K562 (cell line): Measurements from ENCODE around the gene TMEM11. TPM values are rescaled to one million over a fixed set of nuclear protein-coding genes. Genes with fewer than 3 reads are reported as not detected.

Source experiments
- ATAC-seq: fragments of 200-7000 bp; cut with Tn5 transposase; 3 replicates; pipeline ENCODE4 v1.9.1; 2020; ENCODE audit warnings: moderate library complexity
- BruUV-seq: library from RNA; stranded (reverse); fragments of 400-500 nt; replicated peaks from 2 replicates; lab custom pipeline; 2021; lab: Mats Ljungman, UMichigan
- CTCF ChIA-PET: fragments of 300-600 bp; formaldehyde crosslinking; extraction: SDS; loops from one replicate; lab custom pipeline; 2021; ENCODE audit warnings: low intra/inter-chr PET ratio; lab: Yijun Ruan, JAX
- POLR2A ChIA-PET: fragments of 300-600, 350-650 bp; sonication (Branson Sonifier 250); formaldehyde crosslinking; extraction: SDS; loops from one replicate; lab custom pipeline; 2021; ENCODE audit warnings: antibody characterized with exemption, inconsistent platforms; lab: Yijun Ruan, JAX
- DNase-seq, 4 experiments: peaks; one replicate each; pipeline versions ENCODE4 v3.0.0 to v3.0.0-alpha.2; 2011 to 2018; ENCODE audit warnings: low spot score in 3 of 4, mixed read lengths in 3 of 4; ENCODE audit errors: extremely low read depth in 1 of 4
- FAIRE-seq: peaks from 2 replicates; lab custom pipeline; 2011; peaks lifted over from hg19 to GRCh38; lab: Jason Lieb, UNC
- H2AFZ ChIP-seq: 2 replicates; pipeline ENCODE4 v1.6.0; 2011; ENCODE audit warnings: low read depth, low read length, control low read depth, inconsistent platforms
- H3K27ac ChIP-seq: fragments of 200-600 bp; 3 replicates; pipeline ENCODE4 v1.8.0; 2011; ENCODE audit warnings: low read depth, mild to moderate bottlenecking, control low read depth, inconsistent platforms, low read length, moderate library complexity, mixed read lengths; ENCODE audit errors: extremely low read depth
- H3K27me3 ChIP-seq, 2 experiments: fragments of 300-600 bp in 1 of 2; 2 replicates in 1 of 2; 3 replicates in 1 of 2; pipeline versions ENCODE4 v1.6.0 to v1.8.0; 2011; ENCODE audit warnings: inconsistent platforms in 2 of 2, low read length in 2 of 2, mild to moderate bottlenecking in 1 of 2, mixed read lengths in 1 of 2, moderate library complexity in 1 of 2; ENCODE audit not compliant: control insufficient read depth in 2 of 2, insufficient read depth in 2 of 2
- H3K36me3 ChIP-seq: fragments of 300-600 bp; 3 replicates; pipeline ENCODE4 v1.8.0; 2011; ENCODE audit warnings: mild to moderate bottlenecking, low read length, inconsistent platforms; ENCODE audit not compliant: control insufficient read depth, insufficient read depth
- H3K4me1 ChIP-seq, 2 experiments: fragments of 200-600 bp in 1 of 2; replicated peaks in 1 of 2; 2 replicates in 1 of 2; 3 replicates in 1 of 2; pipeline versions ENCODE4 v1.5.1 to v1.8.0; 2011; ENCODE audit warnings: inconsistent platforms in 2 of 2, low read length in 2 of 2, mild to moderate bottlenecking in 1 of 2, mixed read lengths in 1 of 2, moderate library complexity in 1 of 2; ENCODE audit not compliant: control insufficient read depth in 2 of 2, insufficient read depth in 2 of 2
- H3K4me2 ChIP-seq: 2 replicates; pipeline ENCODE4 v1.6.1; 2011; ENCODE audit warnings: low read length, control low read depth, inconsistent platforms, mixed read lengths; ENCODE audit not compliant: insufficient read depth
- H3K4me3 ChIP-seq: fragments of 200-600 bp; sonication (generic), shearing (Covaris generic); 2 replicates; pipeline ENCODE4 v1.5.1; 2016; ENCODE audit warnings: control low read depth, inconsistent platforms
- H3K79me2 ChIP-seq: fragments of 200-600 bp; 3 replicates; pipeline ENCODE4 v1.8.0; 2011; ENCODE audit warnings: low read length, inconsistent platforms; ENCODE audit not compliant: control insufficient read depth, insufficient read depth
- H3K9ac ChIP-seq, 2 experiments: 2 replicates each; pipeline versions ENCODE4 v1.6.0 to v1.6.1; 2011; ENCODE audit warnings: low read depth in 2 of 2, low read length in 2 of 2, control low read depth in 1 of 2, inconsistent platforms in 1 of 2, mild to moderate bottlenecking in 1 of 2, mixed read lengths in 1 of 2; ENCODE audit not compliant: insufficient read depth in 1 of 2
- H3K9me1 ChIP-seq: one replicate; pipeline ENCODE4 v1.6.0; 2011; ENCODE audit warnings: inconsistent platforms, mild to moderate bottlenecking, low read length, moderate library complexity; ENCODE audit not compliant: control insufficient read depth, insufficient read depth
- H3K9me3 ChIP-seq: replicated peaks from 2 replicates; pipeline ENCODE4 v1.5.1; 2011; ENCODE audit warnings: low read depth, low read length, inconsistent platforms; ENCODE audit not compliant: control insufficient read depth, insufficient read depth
- H4K20me1 ChIP-seq: replicated peaks from 2 replicates; pipeline ENCODE4 v1.6.1; 2011; ENCODE audit warnings: low read length, inconsistent platforms, mixed read lengths; ENCODE audit not compliant: control insufficient read depth, insufficient read depth
- ARID3A ChIP-seq: IDR thresholded peaks from 2 replicates; pipeline ENCODE4 v1.6.1; 2012; ENCODE audit warnings: low read depth, low read length, improper control_type of control experiment, borderline replicate concordance
- ATF4 ChIP-seq: fragments of 450-650 bp; formaldehyde crosslinking; IDR thresholded peaks from 2 replicates; pipeline ENCODE4 v1.4.0; 2022; ENCODE audit warnings: mild to moderate bottlenecking, moderate library complexity
- CSDE1 ChIP-seq, 2 experiments: fragments of 450-650 bp; IDR thresholded peaks; 2 replicates each; pipeline ENCODE4 v1.6.1; 2016; ENCODE audit warnings: mild to moderate bottlenecking in 1 of 2
- GABPA ChIP-seq: fragments of 200-800 bp; sonication (Bioruptor generic); conservative IDR thresholded peaks from 2 replicates; pipeline ENCODE4 v1.6.1; 2016; ENCODE audit warnings: low read depth, missing genetic modification characterization, missing compliant biosample characterization
- HMG20B ChIP-seq: fragments of 250-450 bp; sonication (Bioruptor Pico); IDR thresholded peaks from 2 replicates; pipeline ENCODE4 v1.5.0; 2021; ENCODE audit warnings: mild to moderate bottlenecking
- KDM4B ChIP-seq, 2 experiments: fragments of 450-650 bp in 1 of 2; sonication (generic) in 1 of 2; IDR thresholded peaks; 2 replicates each; pipeline ENCODE4 v1.6.1; 2016 to 2017; ENCODE audit warnings: borderline replicate concordance in 2 of 2, antibody characterized with exemption in 1 of 2, low read depth in 1 of 2, mild to moderate bottlenecking in 1 of 2
- MTA2 ChIP-seq: fragments of 450-650 bp; IDR thresholded peaks from 2 replicates; pipeline ENCODE4 v1.6.1; 2016; ENCODE audit warnings: low read depth
- NBN ChIP-seq: fragments of 450-650 bp; IDR thresholded peaks from 2 replicates; pipeline ENCODE4 v1.6.1; 2016; ENCODE audit warnings: low read depth, mild to moderate bottlenecking
- SAFB ChIP-seq: fragments of 200-400 bp; formaldehyde crosslinking; IDR thresholded peaks from 2 replicates; pipeline ENCODE4 v1.6.1; 2017; ENCODE audit warnings: low read depth, low read length, borderline replicate concordance
- WGBS: fragments of 100-300 bp; shearing (Covaris generic); methylation state at CpG from one replicate; pipeline ENCODE4 v1.1.6; 2016; ENCODE audit warnings: low coverage, mixed read lengths; ENCODE audit not compliant: insufficient coverage; ENCODE audit errors: missing lambda C conversion rate; 5-methylcytosine and 5-hydroxymethylcytosine counted together
- in situ Hi-C: fragments of 300-500 bp; cut with MboI; formaldehyde crosslinking; loops from 4 replicates; pipeline ENCODE4 v1.15.0; 2018; ENCODE audit warnings: inconsistent platforms, mixed read lengths
- intact Hi-C: fragments of 100-400 bp; cut with micrococcal nuclease; formaldehyde crosslinking; loops from 2 replicates; pipeline ENCODE4 v1.14.2; 2022
- polyA plus RNA-seq, 8 experiments: library from polyadenylated mRNA; depleted of rRNA in 4 of 8; stranded (reverse) in 5 of 8; unstranded in 3 of 8; fragments of >200 nt; fragmentation: Nextera tagmentation in 2 of 8; fragmentation: Illumina TruSeq in 1 of 8; extraction: Ambion mirVana in 2 of 8; extraction: Trizol in 1 of 8; gene quantifications; 2 replicates each; pipeline versions ENCODE4 v1.2.1 to v1.2.3, GENCODE V29; 2011 to 2014; ENCODE audit warnings: inconsistent platforms in 1 of 8, missing spikeins in 1 of 8
- total RNA-seq, 7 experiments: library from RNA; depleted of rRNA in 6 of 7; stranded (reverse); fragments of >200 nt in 6 of 7; fragmentation: Illumina TruSeq in 2 of 7; extraction: Trizol in 2 of 7; gene quantifications; 2 replicates each; pipeline versions ENCODE4 v1.2.1 to v1.2.3, GENCODE V29; 2011 to 2021; ENCODE audit warnings: low replicate concordance in 1 of 7

Gene TMEM11
- total and polyA plus RNA-seq, 9 of the 15 experiments (the other 6 are each of a cell fraction or from before 2014, with no cell fraction given), result 12.0 to 40.7 (median 30.0) TPM

GRCh38 chr17:21204935-21205334 is 9.0 kb downstream of the TMEM11 start (continued):
- no peak for TF ChIP-seq ATF4
- no peak for TF ChIP-seq GABPA (tag)
- TF ChIP-seq HMG20B (CRISPR knock-in tag), result no peak

- DNase-seq, result no peak
- Histone ChIP-seq H3K4me1 (peaks cover 0 to 32% of the 10 kb centered on the region in 2 experiments; a peak in 4 of 5 replicates), H3K9me3 (no peaks in the 10 kb centered on the region), H2AFZ (no peak overlapping the region), H3K79me2 (peaks cover 83% of the 10 kb centered on the region), H4K20me1 (peaks cover 52% of the 10 kb centered on the region), H3K27ac (no peak overlapping the region), H3K9me1 (peaks cover 6% of the 10 kb centered on the region), H3K36me3 (peaks cover 17% of the 10 kb centered on the region; the same call in 2 of the 3 replicates), H3K27me3 (no peaks in the 10 kb centered on the region), H3K4me3 (no peak overlapping the region), H3K9ac (no peak overlapping the region), H3K4me2 (no peak overlapping the region)
- TF ChIP-seq KDM4B (IDR thresholded peaks at IDR 0.05; ENCODE audit: borderline replicate concordance in 2 of 2, low read depth in 1 of 2) (no peak), NBN (no peak), SAFB (no peak), MTA2 (no peak), ARID3A (no peak), CSDE1 (IDR thresholded peaks at IDR 0.05) (no peak)
- ChIA-PET POLR2A (interaction anchor here (3.1 kb wide), 1 partner anchor 10 kb away, joined by 22 read pairs; the partner anchor contains the start of gene TMEM11), CTCF (no interaction called here)
- no peak for FAIRE-seq
- 92% methylated on average over 6 of the region's 12 CpGs for WGBS
- intact Hi-C loops, result no loop called here
- no peak for ATAC-seq
- no TSS peak for BruUV-seq
- in situ Hi-C loops, result no loop called here
Observed at GRCh38 chr17:21202512-21202911, 11.4 kb downstream of the TMEM11 start.
